Mucosa of descending colon (tissue), 3 donors: ENCODE results near the gene SNX30. TPM values are rescaled to one million over a fixed set of nuclear protein-coding genes. Genes with fewer than 3 reads are reported as not detected.

Experiments
- ATAC-seq: fragments of 200-7000 bp; cut with Tn5 transposase; one replicate; pipeline ENCODE4 v1.9.1; 2020; ENCODE audit warnings: mild to moderate bottlenecking, moderate library complexity
- DNase-seq, 3 donors: peaks; one replicate each; pipeline ENCODE4 v3.0.0-alpha.2; 2020
- H3K36me3 ChIP-seq: fragments of 200-600 bp; one replicate; pipeline ENCODE4 v1.8.0; 2021; ENCODE audit warnings: low read depth, mild to moderate bottlenecking
- H3K4me1 ChIP-seq: fragments of 200-600 bp; one replicate; pipeline ENCODE4 v1.8.0; 2021; ENCODE audit warnings: low read depth, mild to moderate bottlenecking
- H3K4me3 ChIP-seq: fragments of 200-600 bp; one replicate; pipeline ENCODE4 v1.8.0; 2021; ENCODE audit warnings: mild to moderate bottlenecking
- H3K9me3 ChIP-seq: fragments of 200-600 bp; one replicate; pipeline ENCODE4 v1.8.0; 2021; ENCODE audit warnings: mild to moderate bottlenecking
- intact Hi-C, 2 donors: fragments of 100-400 bp; cut with DNase I in 1 of 2; cut with micrococcal nuclease in 1 of 2; formaldehyde crosslinking; loops; one replicate each; pipeline versions ENCODE4 v1.11.0 to v1.11.1; 2022; cut with DNase I, micrococcal nuclease
- total RNA-seq, 3 donors: library from RNA; stranded (reverse); fragmentation: NEBNext Ultra II Directional in 2 of 3; extraction: Animal tissue kit (Norgen Biotek cat#: 25700) in 2 of 3; gene quantifications; one replicate each; pipeline versions ENCODE4 v1.2.1 to v1.2.4, GENCODE V29; 2021 to 2023
- TF ChIP-seq, protein P1 (sequence below): fragments of 200-600 bp; IDR thresholded peaks from one replicate; pipeline ENCODE4 v1.8.0; 2022; ENCODE audit warnings: antibody characterized with exemption, mild to moderate bottlenecking
- donor health status: DM: no; HTN: no; CAD: no; lungs with moderate emphysema.
- donor health status: DM: no; HTN: no; CAD: no.
- donor health status: DM: no; HTN: yes; CAD: no.

SNX30 gene
- total RNA-seq, 3 donors from 2014 or later: 19.0 to 38.6 (median 34.8) TPM

DNA sequence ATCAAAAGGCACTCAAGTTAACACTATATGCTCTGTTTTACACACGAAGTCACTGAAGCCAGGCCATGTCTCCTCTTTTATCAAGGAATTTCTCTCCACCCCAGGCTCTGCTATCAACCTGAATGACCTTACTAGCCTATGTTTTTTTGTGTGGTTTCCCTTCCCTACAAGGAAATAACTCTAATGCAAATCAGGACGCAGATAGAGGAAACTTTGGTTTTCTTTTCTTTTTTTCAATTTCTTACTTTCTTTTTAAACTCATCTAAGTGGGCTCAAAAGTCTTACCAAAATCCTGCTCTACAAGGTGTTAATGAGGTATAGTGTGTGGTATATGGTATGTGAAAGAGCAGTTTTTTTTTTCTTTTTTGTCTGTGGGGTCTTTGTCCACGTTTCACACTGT, 145.6 kb downstream of the SNX30 start:
- intact Hi-C loops: no loop called here
- no peak for DNase-seq
- TF ChIP-seq, protein P1, sequence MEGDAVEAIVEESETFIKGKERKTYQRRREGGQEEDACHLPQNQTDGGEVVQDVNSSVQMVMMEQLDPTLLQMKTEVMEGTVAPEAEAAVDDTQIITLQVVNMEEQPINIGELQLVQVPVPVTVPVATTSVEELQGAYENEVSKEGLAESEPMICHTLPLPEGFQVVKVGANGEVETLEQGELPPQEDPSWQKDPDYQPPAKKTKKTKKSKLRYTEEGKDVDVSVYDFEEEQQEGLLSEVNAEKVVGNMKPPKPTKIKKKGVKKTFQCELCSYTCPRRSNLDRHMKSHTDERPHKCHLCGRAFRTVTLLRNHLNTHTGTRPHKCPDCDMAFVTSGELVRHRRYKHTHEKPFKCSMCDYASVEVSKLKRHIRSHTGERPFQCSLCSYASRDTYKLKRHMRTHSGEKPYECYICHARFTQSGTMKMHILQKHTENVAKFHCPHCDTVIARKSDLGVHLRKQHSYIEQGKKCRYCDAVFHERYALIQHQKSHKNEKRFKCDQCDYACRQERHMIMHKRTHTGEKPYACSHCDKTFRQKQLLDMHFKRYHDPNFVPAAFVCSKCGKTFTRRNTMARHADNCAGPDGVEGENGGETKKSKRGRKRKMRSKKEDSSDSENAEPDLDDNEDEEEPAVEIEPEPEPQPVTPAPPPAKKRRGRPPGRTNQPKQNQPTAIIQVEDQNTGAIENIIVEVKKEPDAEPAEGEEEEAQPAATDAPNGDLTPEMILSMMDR: no peak
- Histone ChIP-seq H3K9me3 (no peaks in the 10 kb centered on the region), H3K4me3 (no peak overlapping the region), H3K36me3 (no peaks in the 10 kb centered on the region), H3K4me1 (no peaks in the 10 kb centered on the region)
- ATAC-seq: no peak

DNA sequence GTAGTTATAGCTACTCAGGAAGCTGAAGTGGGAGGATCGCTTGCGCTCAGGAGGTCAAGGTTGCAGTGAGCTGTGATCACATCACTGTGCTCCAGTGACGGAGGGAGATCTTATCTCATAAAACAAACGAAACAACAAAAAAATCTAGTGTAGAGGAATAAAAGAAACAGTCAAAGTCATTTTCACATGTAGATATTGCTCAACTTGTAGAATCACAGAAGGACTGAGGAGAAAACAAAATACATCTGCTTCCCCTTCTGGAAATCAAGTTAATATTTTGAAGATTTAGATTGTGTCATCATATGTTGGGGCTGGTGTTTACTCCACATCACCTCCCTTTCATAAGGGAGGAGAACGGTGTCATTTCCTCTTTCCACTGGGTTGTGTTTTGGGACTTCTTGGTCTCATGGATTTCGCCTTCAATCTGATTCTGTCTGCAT, 148.3 kb downstream of the SNX30 start:
- no peaks in the 10 kb centered on the region for H3K9me3 ChIP-seq
- no peaks in the 10 kb centered on the region for H3K4me1 ChIP-seq
- H3K36me3 ChIP-seq: no peaks in the 10 kb centered on the region
- no peak for ATAC-seq
- TF ChIP-seq, protein P1: no peak
- no peak for DNase-seq
- H3K4me3 ChIP-seq: no peak overlapping the region
- intact Hi-C loops: no loop called here

DNA sequence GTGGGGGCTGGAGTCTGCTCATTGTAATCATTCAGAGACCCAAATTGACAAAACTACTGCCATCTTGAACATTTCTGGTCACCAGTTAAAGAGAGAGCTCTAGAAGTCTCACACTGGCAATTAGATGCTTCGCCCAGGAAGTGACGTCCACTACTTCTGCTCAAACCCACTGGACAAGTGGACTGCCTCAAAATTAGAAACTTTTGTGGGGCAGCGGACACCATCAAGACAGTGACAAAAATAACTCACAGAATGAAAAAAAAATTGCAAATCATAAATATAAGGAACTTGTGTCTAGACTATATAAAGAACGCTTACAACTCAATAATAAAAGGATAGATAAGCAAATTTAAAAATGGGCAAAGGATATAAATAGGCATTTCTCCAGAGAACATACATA, 149.9 kb downstream of the SNX30 start:
- Histone ChIP-seq H3K4me1 (no peaks in the 10 kb centered on the region), H3K4me3 (no peak overlapping the region), H3K9me3 (no peaks in the 10 kb centered on the region), H3K36me3 (no peaks in the 10 kb centered on the region)
- intact Hi-C loops: no loop called here
- TF ChIP-seq, protein P1: no peak
- DNase-seq (no peak), ATAC-seq (no peak)

DNA sequence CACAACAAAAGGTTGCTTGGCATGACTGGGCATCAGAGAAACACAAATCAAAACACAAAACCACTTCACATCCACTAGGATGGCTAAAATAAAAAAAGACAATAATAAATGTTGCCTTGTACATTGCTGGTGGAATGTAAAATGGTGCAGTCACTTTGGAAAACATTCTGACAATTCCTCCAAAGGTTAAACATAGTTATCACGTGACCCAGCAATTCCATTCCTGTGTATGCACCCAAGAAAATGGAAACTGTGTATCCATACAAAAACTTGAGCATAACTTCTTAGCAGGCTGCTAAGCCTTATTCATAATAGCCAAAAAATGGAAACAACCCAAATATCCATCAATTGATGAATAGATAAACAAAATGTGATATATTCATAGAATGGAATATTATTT, 150.3 kb downstream of the SNX30 start:
- no peak for ATAC-seq
- intact Hi-C loops: no loop called here
- H3K9me3 ChIP-seq: no peaks in the 10 kb centered on the region
- no peaks in the 10 kb centered on the region for H3K4me1 ChIP-seq
- H3K36me3 ChIP-seq: no peaks in the 10 kb centered on the region
- TF ChIP-seq, protein P1: no peak
- no peak for DNase-seq
- H3K4me3 ChIP-seq: no peak overlapping the region

DNA sequence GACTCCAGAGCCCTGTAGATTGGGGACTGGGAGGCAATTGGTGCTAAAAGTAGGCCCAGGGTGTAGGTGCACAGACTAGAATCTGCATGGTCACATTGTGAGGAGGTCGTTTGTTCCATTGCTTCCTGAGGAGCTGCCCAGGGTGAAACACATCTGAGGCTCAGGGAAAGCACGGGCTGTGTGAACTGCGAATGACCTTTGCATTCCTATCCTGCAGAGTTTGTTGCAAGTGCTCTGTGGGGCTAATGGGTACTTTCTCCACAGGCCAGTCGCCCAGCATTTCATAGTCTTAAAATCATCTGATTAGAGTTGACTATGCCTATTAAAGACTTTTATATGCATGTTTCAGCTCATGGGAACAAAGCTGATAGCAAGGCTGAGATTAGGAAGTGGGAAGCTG, 154.5 kb downstream of the SNX30 start:
- ATAC-seq (no peak), DNase-seq (no peak)
- TF ChIP-seq, protein P1: no peak
- H3K9me3 ChIP-seq: no peaks in the 10 kb centered on the region
- no peaks in the 10 kb centered on the region for H3K4me1 ChIP-seq
- no peak overlapping the region for H3K4me3 ChIP-seq
- intact Hi-C loops: no loop called here
- H3K36me3 ChIP-seq: no peaks in the 10 kb centered on the region

DNA sequence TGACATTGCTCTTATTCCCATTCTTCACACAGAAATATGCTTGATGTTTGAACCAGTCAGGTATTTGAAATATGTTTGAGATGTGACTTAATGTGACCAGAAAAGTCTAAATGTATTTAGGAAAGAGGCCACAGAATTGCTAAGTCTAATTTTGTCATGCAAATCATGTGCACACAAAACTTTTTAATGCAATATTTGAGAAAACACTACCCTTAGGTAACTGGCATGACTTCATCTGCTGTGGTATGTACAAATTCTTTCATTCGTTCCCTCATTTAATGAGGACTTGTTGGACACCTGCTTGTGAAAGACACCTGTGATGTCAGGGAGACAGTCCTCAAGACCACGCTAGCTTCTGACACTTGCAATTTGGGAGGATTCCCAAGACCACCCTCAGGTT, 161.2 kb downstream of the SNX30 start:
- ATAC-seq (no peak), DNase-seq (no peak)
- Histone ChIP-seq H3K36me3 (no peaks in the 10 kb centered on the region), H3K9me3 (no peaks in the 10 kb centered on the region), H3K4me1 (peaks cover 3% of the 10 kb centered on the region), H3K4me3 (no peak overlapping the region)
- TF ChIP-seq, protein P1: no peak
- intact Hi-C loops: no loop called here
